Neural cell (in vitro differentiated cells): ENCODE results near the gene INTS11.

ENCODE experiments used
- CTCF ChIP-seq: fragments of 450-650 bp; IDR thresholded peaks from 2 replicates; pipeline ENCODE4 v1.5.1; 2014; ENCODE audit warnings: antibody characterized with exemption, mild to moderate bottlenecking, moderate library complexity; ENCODE audit not compliant: poor library complexity, severe bottlenecking
- EP300 ChIP-seq: fragments of 450-650 bp; conservative IDR thresholded peaks from 2 replicates; pipeline ENCODE4 v1.6.1; 2014; ENCODE audit warnings: antibody characterized with exemption, mild to moderate bottlenecking, moderate library complexity; ENCODE audit not compliant: poor library complexity, severe bottlenecking
- EZH2 ChIP-seq: fragments of 200-600, 300-800 bp; shearing (Covaris generic), sonication (generic); IDR thresholded peaks from 2 replicates; pipeline ENCODE4 v1.6.1; 2014; ENCODE audit warnings: antibody characterized with exemption, low read length, borderline replicate concordance, mild to moderate bottlenecking; ENCODE audit not compliant: insufficient read depth, poor library complexity, severe bottlenecking
- MXI1 ChIP-seq: fragments of 450-650 bp; conservative IDR thresholded peaks from 2 replicates; pipeline ENCODE4 v1.6.1; 2014; ENCODE audit warnings: antibody characterized with exemption, mild to moderate bottlenecking; ENCODE audit not compliant: poor library complexity, severe bottlenecking
- POLR2AphosphoS5 ChIP-seq: IDR thresholded peaks from 2 replicates; pipeline ENCODE4 v1.6.1; 2012
- RAD21 ChIP-seq: fragments of 450-650 bp; conservative IDR thresholded peaks from 2 replicates; pipeline ENCODE4 v1.6.1; 2014; ENCODE audit warnings: antibody characterized with exemption, mild to moderate bottlenecking, moderate library complexity
- REST ChIP-seq: IDR thresholded peaks from 2 replicates; pipeline ENCODE4 v1.6.1; 2012; ENCODE audit warnings: borderline replicate concordance
- SMC3 ChIP-seq: fragments of 450-650 bp; conservative IDR thresholded peaks from 2 replicates; pipeline ENCODE4 v1.6.1; 2014; ENCODE audit warnings: antibody characterized with exemption, mild to moderate bottlenecking, moderate library complexity; ENCODE audit not compliant: poor library complexity
- TAF1 ChIP-seq: IDR thresholded peaks from 2 replicates; pipeline ENCODE4 v1.6.1; 2012; ENCODE audit warnings: low read depth

- no peak for TF ChIP-seq CTCF
- TF ChIP-seq EP300, result no peak
- TF ChIP-seq POLR2AphosphoS5, result no peak
- TF ChIP-seq EZH2, result no peak
- no peak for TF ChIP-seq RAD21
- no peak for TF ChIP-seq REST
- TF ChIP-seq TAF1, result no peak
- no peak for TF ChIP-seq SMC3
- TF ChIP-seq MXI1, result no peak
Observed at GRCh38 chr1:1312450-1313314, 11.8 kb downstream of the INTS11 start.
